ENCODE data around the gene RNFT2. TPM values are rescaled to one million over a fixed set of nuclear protein-coding genes. Genes with fewer than 3 reads are reported as not detected.

RNFT2 gene
- total RNA-seq, 6 experiments from 2014 or later: 0.09 to 2.1 (median 0.75) TPM

DNA sequence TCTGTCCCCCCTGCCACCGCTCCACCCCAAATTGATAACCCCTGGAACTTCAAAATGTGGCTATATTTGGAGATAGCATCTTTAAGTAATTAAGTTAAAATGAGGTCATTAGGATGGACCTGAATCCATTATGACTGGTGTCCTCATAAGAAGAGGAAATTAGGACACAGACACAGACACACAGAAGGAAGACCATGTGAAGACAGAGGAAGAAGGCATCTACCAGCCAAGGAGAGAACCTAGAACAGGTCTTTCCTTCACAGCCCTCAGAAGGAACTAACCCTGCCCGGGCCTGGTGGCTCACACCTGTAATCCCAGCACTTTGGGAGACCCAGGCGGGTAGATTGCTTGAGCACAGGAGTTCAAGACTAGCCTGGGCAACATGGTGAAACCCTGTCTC lies 146.8 kb downstream of the RNFT2 start:
- Histone ChIP-seq H3K27me3 (peaks cover 0 to 9% of the 10 kb centered on the region in 2 donors), H3K4me3 (no peak overlapping the region), H3K36me3 (no peaks in the 10 kb centered on the region), H3K9me3 (no peaks in the 10 kb centered on the region), H3K4me1 (peaks cover 0 to 8% (median 0%) of the 10 kb centered on the region in 4 donors), H3K27ac (no peak overlapping the region)
- ATAC-seq (no peak), DNase-seq (no peak)
- TF ChIP-seq, protein P1, sequence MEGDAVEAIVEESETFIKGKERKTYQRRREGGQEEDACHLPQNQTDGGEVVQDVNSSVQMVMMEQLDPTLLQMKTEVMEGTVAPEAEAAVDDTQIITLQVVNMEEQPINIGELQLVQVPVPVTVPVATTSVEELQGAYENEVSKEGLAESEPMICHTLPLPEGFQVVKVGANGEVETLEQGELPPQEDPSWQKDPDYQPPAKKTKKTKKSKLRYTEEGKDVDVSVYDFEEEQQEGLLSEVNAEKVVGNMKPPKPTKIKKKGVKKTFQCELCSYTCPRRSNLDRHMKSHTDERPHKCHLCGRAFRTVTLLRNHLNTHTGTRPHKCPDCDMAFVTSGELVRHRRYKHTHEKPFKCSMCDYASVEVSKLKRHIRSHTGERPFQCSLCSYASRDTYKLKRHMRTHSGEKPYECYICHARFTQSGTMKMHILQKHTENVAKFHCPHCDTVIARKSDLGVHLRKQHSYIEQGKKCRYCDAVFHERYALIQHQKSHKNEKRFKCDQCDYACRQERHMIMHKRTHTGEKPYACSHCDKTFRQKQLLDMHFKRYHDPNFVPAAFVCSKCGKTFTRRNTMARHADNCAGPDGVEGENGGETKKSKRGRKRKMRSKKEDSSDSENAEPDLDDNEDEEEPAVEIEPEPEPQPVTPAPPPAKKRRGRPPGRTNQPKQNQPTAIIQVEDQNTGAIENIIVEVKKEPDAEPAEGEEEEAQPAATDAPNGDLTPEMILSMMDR (IDR thresholded peaks at IDR 0.05): no peak
- no peak for TF ChIP-seq POLR2A (IDR thresholded peaks at IDR 0.05)
- intact Hi-C loops (cut with DNase I): no loop called here
- 70% methylated on average over 2 of the region's 3 CpGs for WGBS (ENCODE audit: insufficient coverage, low coverage, low lambda C conversion rate, missing lambda C conversion rate)

DNA sequence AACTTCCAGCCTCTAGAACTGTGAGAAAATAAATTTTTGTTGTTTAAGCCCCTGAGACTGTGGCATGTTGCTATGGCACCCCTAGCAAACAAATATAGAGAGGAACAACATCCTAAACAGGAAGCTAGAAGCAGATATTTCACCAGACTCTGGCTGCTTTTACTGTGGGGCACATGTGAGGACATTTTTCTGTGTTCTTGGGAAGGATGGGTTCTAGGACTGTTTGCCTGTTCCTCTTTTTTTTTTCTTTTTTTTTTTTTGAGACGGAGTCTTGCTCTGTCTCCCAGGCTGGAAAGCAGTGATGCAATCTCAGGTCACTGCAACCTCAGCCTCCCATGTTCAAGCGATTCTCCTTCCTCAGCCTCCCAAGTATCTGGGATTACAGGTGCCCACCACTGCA lies 147.4 kb downstream of the RNFT2 start:
- intact Hi-C loops (cut with DNase I): no loop called here
- no peak overlapping the region for H3K4me3 ChIP-seq
- H3K4me1 ChIP-seq: peaks cover 0 to 8% (median 0%) of the 10 kb centered on the region in 4 donors
- ATAC-seq (no peak), DNase-seq (no peak)
- H3K9me3 ChIP-seq: no peaks in the 10 kb centered on the region
- H3K27me3 ChIP-seq: peaks cover 0 to 6% of the 10 kb centered on the region in 2 donors
- WGBS (ENCODE audit: insufficient coverage, low coverage, low lambda C conversion rate, missing lambda C conversion rate): 33% methylated on average over 1 of the region's 2 CpGs
- TF ChIP-seq, protein P1 (IDR thresholded peaks at IDR 0.05): no peak
- no peak for TF ChIP-seq POLR2A (IDR thresholded peaks at IDR 0.05)
- no peak overlapping the region for H3K27ac ChIP-seq
- H3K36me3 ChIP-seq: no peaks in the 10 kb centered on the region

DNA sequence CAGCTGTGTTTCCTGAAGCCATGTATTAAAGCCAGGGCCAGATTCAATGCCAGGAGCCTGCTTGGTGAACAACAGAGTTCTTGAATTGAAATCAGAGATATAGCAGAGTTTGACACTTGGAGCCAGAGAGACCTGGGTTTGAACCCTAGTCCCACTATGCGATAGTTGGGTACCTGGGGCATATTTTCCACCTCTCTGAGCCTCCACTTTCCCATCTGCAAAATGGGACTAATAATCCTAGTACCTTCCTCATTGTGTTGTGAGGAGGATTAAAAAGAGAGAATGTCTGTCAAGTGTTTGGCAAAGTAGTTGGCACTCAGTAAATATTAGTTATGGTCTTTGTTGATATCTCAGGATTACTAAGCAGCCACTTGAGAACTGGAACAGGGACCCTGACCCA lies 149.1 kb downstream of the RNFT2 start:
- Histone ChIP-seq H3K4me1 (no peaks in the 10 kb centered on the region), H3K27ac (no peak overlapping the region), H3K36me3 (no peaks in the 10 kb centered on the region), H3K9me3 (no peaks in the 10 kb centered on the region), H3K27me3 (no peaks in the 10 kb centered on the region), H3K4me3 (no peak overlapping the region)
- intact Hi-C loops (cut with DNase I): no loop called here
- DNase-seq (no peak), ATAC-seq (no peak)
- WGBS (ENCODE audit: insufficient coverage, low coverage, low lambda C conversion rate, missing lambda C conversion rate): 57% methylated on average over 1 of the region's 1 CpG
- TF ChIP-seq POLR2A (IDR thresholded peaks at IDR 0.05): no peak
- TF ChIP-seq, protein P1 (IDR thresholded peaks at IDR 0.05): no peak

DNA sequence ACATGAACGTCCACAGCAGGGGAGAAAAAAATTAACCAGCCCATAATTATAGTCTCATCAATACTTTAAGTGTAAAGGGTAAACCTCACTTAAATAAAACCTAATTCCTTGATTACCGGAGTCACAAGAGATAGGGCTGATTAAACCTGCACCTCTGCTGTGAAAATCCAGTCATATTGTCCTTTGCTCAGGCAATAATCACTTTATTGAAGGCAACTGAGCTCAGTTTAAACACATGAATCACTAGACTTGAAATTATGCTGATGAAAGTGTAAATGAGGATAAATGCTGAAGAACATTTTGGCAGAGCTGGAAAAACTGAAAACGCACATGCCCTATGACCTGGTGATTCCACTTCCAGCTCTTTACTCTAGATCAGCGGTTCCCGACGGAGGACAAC lies 149.8 kb downstream of the RNFT2 start:
- Histone ChIP-seq H3K4me3 (no peak overlapping the region), H3K4me1 (no peaks in the 10 kb centered on the region), H3K27me3 (no peaks in the 10 kb centered on the region), H3K27ac (no peak overlapping the region), H3K36me3 (no peaks in the 10 kb centered on the region), H3K9me3 (no peaks in the 10 kb centered on the region)
- TF ChIP-seq, protein P1 (IDR thresholded peaks at IDR 0.05): no peak
- TF ChIP-seq POLR2A (IDR thresholded peaks at IDR 0.05): no peak
- ATAC-seq (no peak), DNase-seq (no peak)
- whole genome bisulfite sequencing (ENCODE audit: insufficient coverage, low coverage, low lambda C conversion rate, missing lambda C conversion rate): 53% methylated on average over 6 of the region's 6 CpGs
- intact Hi-C loops (cut with DNase I): no loop called here

DNA sequence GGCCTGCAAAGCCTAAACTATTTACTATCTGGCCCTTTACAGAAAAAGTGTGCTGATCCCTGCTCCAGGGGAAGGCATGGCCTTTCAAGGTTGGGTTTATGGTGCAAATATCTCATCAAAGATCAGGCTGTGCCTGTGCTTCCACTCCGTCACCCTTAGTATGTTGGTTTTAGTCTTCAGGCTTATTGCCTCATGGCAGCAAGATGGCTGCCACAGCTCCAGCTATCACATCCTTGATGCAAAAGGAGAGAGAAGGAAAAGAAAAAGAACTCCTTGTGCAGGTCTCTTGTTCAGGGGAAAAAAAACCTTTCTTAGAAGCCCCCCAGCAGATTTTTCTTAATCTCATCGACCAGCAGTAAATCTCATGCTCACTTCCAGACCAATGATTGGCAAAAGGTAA lies 152.2 kb downstream of the RNFT2 start:
- H3K4me1 ChIP-seq: no peaks in the 10 kb centered on the region
- no peaks in the 10 kb centered on the region for H3K27me3 ChIP-seq
- 85% methylated on average over 2 of the region's 2 CpGs for WGBS (ENCODE audit: insufficient coverage, low coverage, low lambda C conversion rate, missing lambda C conversion rate)
- H3K4me3 ChIP-seq: no peak overlapping the region
- intact Hi-C loops (cut with DNase I): no loop called here
- H3K27ac ChIP-seq: no peak overlapping the region
- H3K9me3 ChIP-seq: no peaks in the 10 kb centered on the region
- DNase-seq (no peak), ATAC-seq (no peak)
- H3K36me3 ChIP-seq: no peaks in the 10 kb centered on the region
- TF ChIP-seq POLR2A (IDR thresholded peaks at IDR 0.05): no peak
- TF ChIP-seq, protein P1 (IDR thresholded peaks at IDR 0.05): no peak
